Liver (tissue), 9 donors: ENCODE measurements around the gene EDRF1. TPM values are rescaled to one million over a fixed set of nuclear protein-coding genes. Genes with fewer than 3 reads are reported as not detected.
A peak's percentile ranks its signal among the peaks of the same experiment; 100 is the strongest.

ENCODE experiments used
- DNase-seq: peaks from one replicate; pipeline ENCODE4 v3.0.0-alpha.2; 2017; ENCODE audit warnings: low spot score
- H3K27ac ChIP-seq, 2 donors: one replicate each; pipeline ENCODE4 v1.7.0; 2013; ENCODE audit warnings: inconsistent platforms in 2 of 2, low read length in 2 of 2, control low read depth in 1 of 2, low read depth in 1 of 2, mild to moderate bottlenecking in 1 of 2
- H3K27me3 ChIP-seq, 4 donors: one replicate each; pipeline versions ENCODE4 v1.6.1 to v1.7.0; 2013; ENCODE audit warnings: low read length in 3 of 4, inconsistent platforms in 1 of 4, mild to moderate bottlenecking in 1 of 4, moderate library complexity in 1 of 4; ENCODE audit not compliant: control insufficient read depth in 4 of 4, insufficient read depth in 4 of 4
- H3K36me3 ChIP-seq, 4 donors: one replicate each; pipeline versions ENCODE4 v1.6.1 to v1.7.0; 2013; ENCODE audit warnings: low read length in 3 of 4, mild to moderate bottlenecking in 3 of 4, low read depth in 1 of 4, moderate library complexity in 1 of 4; ENCODE audit not compliant: control insufficient read depth in 4 of 4, insufficient read depth in 3 of 4
- H3K4me1 ChIP-seq, 4 donors: one replicate each; pipeline versions ENCODE4 v1.6.1 to v1.7.0; 2013; ENCODE audit warnings: low read length in 3 of 4, mild to moderate bottlenecking in 3 of 4, moderate library complexity in 1 of 4; ENCODE audit not compliant: control insufficient read depth in 4 of 4, insufficient read depth in 4 of 4
- H3K4me3 ChIP-seq, 3 donors: one replicate each; pipeline versions ENCODE4 v1.6.1 to v1.7.0; 2013; ENCODE audit warnings: low read length in 3 of 3, control low read depth in 1 of 3, low read depth in 1 of 3, mild to moderate bottlenecking in 1 of 3
- H3K9ac ChIP-seq, 2 donors: one replicate each; pipeline ENCODE4 v1.7.0; 2013; ENCODE audit warnings: low read length in 2 of 2, mild to moderate bottlenecking in 2 of 2, moderate library complexity in 2 of 2, control low read depth in 1 of 2, low read depth in 1 of 2
- H3K9me3 ChIP-seq, 4 donors: one replicate each; pipeline versions ENCODE4 v1.6.1 to v1.7.0; 2013; ENCODE audit warnings: low read length in 3 of 4; ENCODE audit not compliant: control insufficient read depth in 4 of 4
- FOXA1 ChIP-seq: IDR thresholded peaks from 2 replicates; pipeline ENCODE4 v1.6.1; 2016; ENCODE audit warnings: antibody characterized with exemption
- GABPA ChIP-seq, 2 donors: IDR thresholded peaks in 1 of 2; conservative IDR thresholded peaks in 1 of 2; 2 replicates each; pipeline ENCODE4 v1.6.1; 2016; ENCODE audit warnings: antibody characterized with exemption in 2 of 2, mild to moderate bottlenecking in 1 of 2, moderate library complexity in 1 of 2
- HNF4A ChIP-seq, 2 donors: conservative IDR thresholded peaks; 2 replicates each; pipeline ENCODE4 v1.6.1; 2016; ENCODE audit warnings: antibody characterized with exemption in 2 of 2, mild to moderate bottlenecking in 2 of 2
- HNF4G ChIP-seq: IDR thresholded peaks from 2 replicates; pipeline ENCODE4 v1.6.1; 2016; ENCODE audit warnings: antibody characterized with exemption
- JUND ChIP-seq, 2 donors: IDR thresholded peaks; 2 replicates each; pipeline ENCODE4 v1.6.1; 2016; ENCODE audit warnings: antibody characterized with exemption in 2 of 2
- RAD21 ChIP-seq, 2 donors: IDR thresholded peaks; 2 replicates each; pipeline ENCODE4 v1.6.1; 2016; ENCODE audit warnings: antibody characterized with exemption in 2 of 2, mild to moderate bottlenecking in 2 of 2
- RXRA ChIP-seq, 2 donors: IDR thresholded peaks; 2 replicates each; pipeline ENCODE4 v1.6.1; 2017 to 2018; ENCODE audit warnings: antibody characterized with exemption in 2 of 2, mild to moderate bottlenecking in 1 of 2
- SP1 ChIP-seq: IDR thresholded peaks from 2 replicates; pipeline ENCODE4 v1.6.1; 2018; ENCODE audit warnings: antibody characterized with exemption, mild to moderate bottlenecking
- TAF1 ChIP-seq: conservative IDR thresholded peaks from 2 replicates; pipeline ENCODE4 v1.6.1; 2016; ENCODE audit warnings: antibody characterized with exemption, mild to moderate bottlenecking
- WGBS: extraction: QIAGEN DNeasy Blood & Tissue Kit; methylation state at CpG from one replicate; pipeline ENCODE4 v1.1.7; 2013; 5-methylcytosine and 5-hydroxymethylcytosine counted together
- polyA plus RNA-seq, 2 donors: library from polyadenylated mRNA; stranded (reverse) in 1 of 2; unstranded in 1 of 2; fragments of 200-250 nt in 1 of 2; fragments of >200 nt in 1 of 2; fragmentation: Nextera tagmentation in 1 of 2; extraction: Ambion mirVana in 1 of 2; gene quantifications; one replicate each; pipeline versions ENCODE4 v1.2.1 to v1.2.3, GENCODE V29; 2013 to 2015
- total RNA-seq, 2 donors: library from RNA; depleted of rRNA; stranded (reverse); fragments of >200 nt; gene quantifications; one replicate each; pipeline ENCODE4 v1.2.3, GENCODE V29; 2014
- TF ChIP-seq, protein P1 (sequence below): IDR thresholded peaks from 2 replicates; pipeline ENCODE4 v1.6.1; 2016; ENCODE audit warnings: antibody characterized with exemption, mild to moderate bottlenecking
- TF ChIP-seq, protein P2 (sequence below): fragments of 150-350 bp; IDR thresholded peaks from 2 replicates; pipeline ENCODE4 v1.5.1; 2017; ENCODE audit warnings: improper control_type of control experiment, low read depth, low read length; ENCODE audit not compliant: missing input control
- donor health status: healthy.
- donor health status: healthy.
- donor health status: healthy.
- donor health status: healthy.
- donor health status: healthy.

EDRF1 gene
- total and polyA plus RNA-seq, 4 donors: 3.9 to 17.0 (median 9.2) TPM

DNA sequence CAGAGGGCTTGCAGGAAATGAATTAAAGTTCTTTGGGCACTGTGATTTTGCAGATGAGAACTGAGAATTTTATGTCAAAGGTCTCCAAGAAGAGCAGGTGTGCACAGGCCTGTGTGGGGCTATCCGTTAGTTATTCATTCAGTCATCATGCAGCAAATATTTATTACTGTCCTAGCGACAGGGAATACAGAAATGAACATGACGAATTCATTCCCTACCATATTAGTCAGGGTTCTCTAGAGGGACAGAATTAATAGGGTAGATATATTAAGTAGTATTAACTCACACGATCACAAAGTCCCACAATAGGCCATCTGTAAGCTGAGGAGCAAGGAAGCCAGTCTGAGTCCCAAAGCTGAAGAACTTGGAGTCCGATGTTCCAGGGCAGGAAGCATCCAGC is 59.0 kb downstream of the EDRF1 start:
- H3K9ac ChIP-seq: no peak overlapping the region
- TF ChIP-seq TAF1 (no peak), FOXA1 (no peak), HNF4G (no peak), RXRA (IDR thresholded peaks at IDR 0.05) (no peak), HNF4A (conservative IDR thresholded peaks at IDR 0.05) (no peak), GABPA (IDR thresholded peaks at IDR 0.05 in 1 of 2, conservative IDR thresholded peaks at IDR 0.05 in 1 of 2) (no peak), RAD21 (IDR thresholded peaks at IDR 0.05) (no peak), SP1 (no peak)
- TF ChIP-seq, protein P1, sequence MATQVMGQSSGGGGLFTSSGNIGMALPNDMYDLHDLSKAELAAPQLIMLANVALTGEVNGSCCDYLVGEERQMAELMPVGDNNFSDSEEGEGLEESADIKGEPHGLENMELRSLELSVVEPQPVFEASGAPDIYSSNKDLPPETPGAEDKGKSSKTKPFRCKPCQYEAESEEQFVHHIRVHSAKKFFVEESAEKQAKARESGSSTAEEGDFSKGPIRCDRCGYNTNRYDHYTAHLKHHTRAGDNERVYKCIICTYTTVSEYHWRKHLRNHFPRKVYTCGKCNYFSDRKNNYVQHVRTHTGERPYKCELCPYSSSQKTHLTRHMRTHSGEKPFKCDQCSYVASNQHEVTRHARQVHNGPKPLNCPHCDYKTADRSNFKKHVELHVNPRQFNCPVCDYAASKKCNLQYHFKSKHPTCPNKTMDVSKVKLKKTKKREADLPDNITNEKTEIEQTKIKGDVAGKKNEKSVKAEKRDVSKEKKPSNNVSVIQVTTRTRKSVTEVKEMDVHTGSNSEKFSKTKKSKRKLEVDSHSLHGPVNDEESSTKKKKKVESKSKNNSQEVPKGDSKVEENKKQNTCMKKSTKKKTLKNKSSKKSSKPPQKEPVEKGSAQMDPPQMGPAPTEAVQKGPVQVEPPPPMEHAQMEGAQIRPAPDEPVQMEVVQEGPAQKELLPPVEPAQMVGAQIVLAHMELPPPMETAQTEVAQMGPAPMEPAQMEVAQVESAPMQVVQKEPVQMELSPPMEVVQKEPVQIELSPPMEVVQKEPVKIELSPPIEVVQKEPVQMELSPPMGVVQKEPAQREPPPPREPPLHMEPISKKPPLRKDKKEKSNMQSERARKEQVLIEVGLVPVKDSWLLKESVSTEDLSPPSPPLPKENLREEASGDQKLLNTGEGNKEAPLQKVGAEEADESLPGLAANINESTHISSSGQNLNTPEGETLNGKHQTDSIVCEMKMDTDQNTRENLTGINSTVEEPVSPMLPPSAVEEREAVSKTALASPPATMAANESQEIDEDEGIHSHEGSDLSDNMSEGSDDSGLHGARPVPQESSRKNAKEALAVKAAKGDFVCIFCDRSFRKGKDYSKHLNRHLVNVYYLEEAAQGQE: no peak
- TF ChIP-seq, protein P2, sequence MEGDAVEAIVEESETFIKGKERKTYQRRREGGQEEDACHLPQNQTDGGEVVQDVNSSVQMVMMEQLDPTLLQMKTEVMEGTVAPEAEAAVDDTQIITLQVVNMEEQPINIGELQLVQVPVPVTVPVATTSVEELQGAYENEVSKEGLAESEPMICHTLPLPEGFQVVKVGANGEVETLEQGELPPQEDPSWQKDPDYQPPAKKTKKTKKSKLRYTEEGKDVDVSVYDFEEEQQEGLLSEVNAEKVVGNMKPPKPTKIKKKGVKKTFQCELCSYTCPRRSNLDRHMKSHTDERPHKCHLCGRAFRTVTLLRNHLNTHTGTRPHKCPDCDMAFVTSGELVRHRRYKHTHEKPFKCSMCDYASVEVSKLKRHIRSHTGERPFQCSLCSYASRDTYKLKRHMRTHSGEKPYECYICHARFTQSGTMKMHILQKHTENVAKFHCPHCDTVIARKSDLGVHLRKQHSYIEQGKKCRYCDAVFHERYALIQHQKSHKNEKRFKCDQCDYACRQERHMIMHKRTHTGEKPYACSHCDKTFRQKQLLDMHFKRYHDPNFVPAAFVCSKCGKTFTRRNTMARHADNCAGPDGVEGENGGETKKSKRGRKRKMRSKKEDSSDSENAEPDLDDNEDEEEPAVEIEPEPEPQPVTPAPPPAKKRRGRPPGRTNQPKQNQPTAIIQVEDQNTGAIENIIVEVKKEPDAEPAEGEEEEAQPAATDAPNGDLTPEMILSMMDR: no peak
- no peaks in the 10 kb centered on the region for H3K36me3 ChIP-seq
- no peaks in the 10 kb centered on the region for H3K27me3 ChIP-seq
- DNase-seq: no peak
- WGBS: 57% methylated on average over 5 of the region's 5 CpGs
- no peak overlapping the region for H3K27ac ChIP-seq
- H3K4me1 ChIP-seq: no peaks in the 10 kb centered on the region
- no peaks in the 10 kb centered on the region for H3K9me3 ChIP-seq
- no peak overlapping the region for H3K4me3 ChIP-seq

DNA sequence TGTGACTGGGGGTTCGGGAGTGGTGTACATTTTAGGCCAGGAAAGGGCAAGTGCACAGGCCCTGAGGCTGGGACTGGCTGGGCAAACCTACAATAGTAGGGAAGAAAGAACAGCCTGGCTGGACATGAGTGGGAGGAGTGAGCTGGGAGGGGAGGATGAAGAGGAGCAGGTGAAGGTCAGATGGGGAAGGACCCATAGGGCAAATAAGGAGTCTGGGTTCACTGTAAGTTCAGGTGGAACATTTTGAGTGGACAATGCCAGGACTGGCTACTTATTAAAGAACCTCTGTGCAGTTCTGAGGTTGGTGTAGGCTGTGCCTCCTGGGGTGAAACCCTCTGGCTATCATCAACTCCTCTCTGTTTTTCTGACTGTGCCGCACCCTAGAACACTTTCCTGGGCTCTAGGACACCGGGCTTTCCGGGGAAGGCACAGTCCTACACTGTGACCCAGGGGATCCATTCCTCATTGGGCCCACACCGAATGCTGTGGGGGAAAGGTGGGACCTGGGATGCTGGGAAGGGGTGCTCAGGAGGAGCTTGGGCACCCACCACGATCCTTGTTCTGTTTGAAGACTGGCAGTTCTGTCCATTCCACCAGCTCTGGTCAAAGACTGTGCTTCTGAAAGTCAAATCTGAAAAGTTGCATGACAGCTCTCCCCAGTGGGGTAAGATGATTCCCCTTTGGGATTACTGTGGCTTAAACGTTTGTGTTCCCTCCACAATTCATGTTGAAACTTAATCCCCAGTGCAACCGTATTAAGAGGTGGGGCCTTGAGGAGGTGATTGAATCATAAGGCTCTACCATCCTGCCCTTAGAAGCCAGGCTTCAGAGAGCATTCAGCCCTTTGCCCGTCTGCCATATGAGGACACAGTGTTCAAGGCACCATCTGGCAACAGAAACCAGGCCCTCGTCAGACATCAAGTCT is 60.2 kb downstream of the EDRF1 start:
- no peaks in the 10 kb centered on the region for H3K27me3 ChIP-seq
- no peak overlapping the region for H3K4me3 ChIP-seq
- H3K36me3 ChIP-seq: peaks cover 0 to 2% (median 0%) of the 10 kb centered on the region in 4 donors
- no peak for DNase-seq
- H3K27ac ChIP-seq: no peak overlapping the region
- TF ChIP-seq, protein P1: no peak
- TF ChIP-seq RXRA (IDR thresholded peaks at IDR 0.05) (peak; percentile 19 to 67), JUND (IDR thresholded peaks at IDR 0.05) (no peak), FOXA1 (no peak), HNF4A (conservative IDR thresholded peaks at IDR 0.05) (no peak)
- no peak overlapping the region for H3K9ac ChIP-seq
- no peaks in the 10 kb centered on the region for H3K4me1 ChIP-seq
- H3K9me3 ChIP-seq: no peaks in the 10 kb centered on the region
- 80% methylated on average over 10 of the region's 10 CpGs for WGBS
